Ramos (cell line): ENCODE results near the gene CASR.
"Not testable (repeated sequence)": the region's sequence is repeated elsewhere in the genome, so short reads cannot be mapped to it uniquely, and the experiment has no call there.

ENCODE experiments used
- in situ Hi-C: fragments of 300-500 bp; cut with MboI; formaldehyde crosslinking; loops from one replicate; pipeline ENCODE4 v1.14.3; 2022; ENCODE audit warnings: low sequenced_read_pairs; ENCODE audit not compliant: unreplicated experiment

The CASR gene, protein sequence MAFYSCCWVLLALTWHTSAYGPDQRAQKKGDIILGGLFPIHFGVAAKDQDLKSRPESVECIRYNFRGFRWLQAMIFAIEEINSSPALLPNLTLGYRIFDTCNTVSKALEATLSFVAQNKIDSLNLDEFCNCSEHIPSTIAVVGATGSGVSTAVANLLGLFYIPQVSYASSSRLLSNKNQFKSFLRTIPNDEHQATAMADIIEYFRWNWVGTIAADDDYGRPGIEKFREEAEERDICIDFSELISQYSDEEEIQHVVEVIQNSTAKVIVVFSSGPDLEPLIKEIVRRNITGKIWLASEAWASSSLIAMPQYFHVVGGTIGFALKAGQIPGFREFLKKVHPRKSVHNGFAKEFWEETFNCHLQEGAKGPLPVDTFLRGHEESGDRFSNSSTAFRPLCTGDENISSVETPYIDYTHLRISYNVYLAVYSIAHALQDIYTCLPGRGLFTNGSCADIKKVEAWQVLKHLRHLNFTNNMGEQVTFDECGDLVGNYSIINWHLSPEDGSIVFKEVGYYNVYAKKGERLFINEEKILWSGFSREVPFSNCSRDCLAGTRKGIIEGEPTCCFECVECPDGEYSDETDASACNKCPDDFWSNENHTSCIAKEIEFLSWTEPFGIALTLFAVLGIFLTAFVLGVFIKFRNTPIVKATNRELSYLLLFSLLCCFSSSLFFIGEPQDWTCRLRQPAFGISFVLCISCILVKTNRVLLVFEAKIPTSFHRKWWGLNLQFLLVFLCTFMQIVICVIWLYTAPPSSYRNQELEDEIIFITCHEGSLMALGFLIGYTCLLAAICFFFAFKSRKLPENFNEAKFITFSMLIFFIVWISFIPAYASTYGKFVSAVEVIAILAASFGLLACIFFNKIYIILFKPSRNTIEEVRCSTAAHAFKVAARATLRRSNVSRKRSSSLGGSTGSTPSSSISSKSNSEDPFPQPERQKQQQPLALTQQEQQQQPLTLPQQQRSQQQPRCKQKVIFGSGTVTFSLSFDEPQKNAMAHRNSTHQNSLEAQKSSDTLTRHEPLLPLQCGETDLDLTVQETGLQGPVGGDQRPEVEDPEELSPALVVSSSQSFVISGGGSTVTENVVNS

GRCh38 chr3:122183521-122183892, at the start of gene CASR:
CASR (plus strand) TSS chr3:122183668; CDS start chr3:122254190, 70,522 bp downstream.
- in situ Hi-C loops: no loop called here

DNA sequence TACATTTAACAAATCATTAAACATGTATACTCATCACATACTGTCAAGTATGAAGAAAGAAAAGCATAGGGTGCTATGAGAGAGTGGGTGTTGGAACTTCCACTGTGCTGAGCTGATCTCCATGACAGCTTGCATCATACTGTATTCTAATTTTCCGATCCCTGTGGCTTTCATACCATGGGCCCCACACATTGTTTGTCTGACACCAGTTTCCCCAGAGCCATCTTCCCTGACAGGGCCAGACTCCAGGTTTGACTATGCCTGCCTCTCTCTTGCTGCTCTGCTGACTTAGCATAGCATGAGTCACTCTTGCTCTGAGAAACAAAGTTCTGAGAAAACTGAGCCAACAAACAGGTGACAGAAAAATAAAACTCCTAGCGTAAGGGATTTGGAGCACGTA, 37.0 kb upstream of the CASR start:
- in situ Hi-C loops: no loop called here

GRCh38 chr3:122148941-122149627, 34.4 kb upstream of the CASR start:
- in situ Hi-C loops: no loop called here

- in situ Hi-C loops: no loop called here
Measured at GRCh38 chr3:122151480-122151879, 32.0 kb upstream of the CASR start.

- in situ Hi-C loops: not testable (repeated sequence)
Measured at GRCh38 chr3:122164983-122165382, 18.5 kb upstream of the CASR start.

DNA sequence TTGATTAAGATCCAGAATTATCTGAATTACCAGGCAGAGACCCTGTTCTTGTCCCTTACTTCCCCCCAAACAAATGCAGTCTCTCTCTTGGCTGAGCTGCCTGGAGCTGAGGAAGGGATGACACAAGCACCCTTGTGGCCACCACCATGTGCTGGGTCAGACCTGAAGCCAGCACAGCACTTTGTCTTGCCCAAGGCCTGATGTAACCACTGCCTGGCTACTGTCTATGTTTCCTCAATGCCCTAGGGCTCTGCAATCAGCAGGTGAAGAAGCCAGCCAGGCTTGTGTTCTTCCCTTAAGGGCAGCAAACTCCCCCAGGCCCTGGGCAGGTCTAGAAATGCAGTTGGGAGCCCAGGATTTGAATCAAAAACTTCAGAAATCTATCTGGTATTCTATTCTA, 15.8 kb upstream of the CASR start:
- in situ Hi-C loops: no loop called here

DNA sequence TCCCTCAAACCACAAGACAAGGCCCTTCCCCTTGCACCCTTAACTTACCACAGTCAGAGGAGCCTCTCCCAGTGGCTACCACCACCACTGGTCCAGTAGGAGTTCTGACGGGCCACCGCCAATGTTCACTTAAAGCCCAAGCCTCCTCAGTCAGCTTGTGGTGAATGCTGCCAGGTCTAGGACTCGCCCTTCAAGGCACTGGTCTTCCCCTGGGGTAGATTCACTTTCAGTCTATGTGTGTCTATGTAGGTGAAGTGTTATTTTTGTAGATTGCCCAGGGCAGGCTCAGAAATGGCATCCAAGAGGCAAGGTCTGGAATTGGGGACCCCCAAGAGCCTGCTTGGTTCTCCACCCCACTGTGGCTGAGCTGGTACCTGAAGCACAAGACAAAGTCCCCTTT, 15.4 kb upstream of the CASR start:
- in situ Hi-C loops: no loop called here

GRCh38 chr3:122169911-122170310, 13.6 kb upstream of the CASR start:
- in situ Hi-C loops: no loop called here

DNA sequence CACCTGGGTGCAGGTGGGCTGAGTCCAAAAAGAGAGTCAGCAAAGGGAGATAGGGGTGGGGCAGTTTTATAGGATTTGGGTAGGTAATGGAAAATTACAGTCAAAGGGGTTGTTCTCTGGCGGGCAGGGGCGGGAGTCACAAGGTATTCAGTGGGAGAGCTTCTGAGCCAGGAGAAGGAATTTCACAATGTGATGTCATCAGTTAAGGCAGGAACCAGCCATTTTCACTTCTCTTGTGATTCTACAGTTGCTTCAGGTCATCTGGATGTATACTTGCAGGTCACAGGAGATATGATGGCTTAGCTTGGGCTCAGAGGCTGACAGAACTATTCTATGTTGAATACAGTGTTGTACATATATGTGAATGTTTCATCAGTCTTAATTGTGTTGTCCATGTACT, 12.1 kb upstream of the CASR start:
- in situ Hi-C loops: not testable (repeated sequence)

GRCh38 chr3:122178711-122179110, 4.8 kb upstream of the CASR start:
- in situ Hi-C loops: no loop called here

DNA sequence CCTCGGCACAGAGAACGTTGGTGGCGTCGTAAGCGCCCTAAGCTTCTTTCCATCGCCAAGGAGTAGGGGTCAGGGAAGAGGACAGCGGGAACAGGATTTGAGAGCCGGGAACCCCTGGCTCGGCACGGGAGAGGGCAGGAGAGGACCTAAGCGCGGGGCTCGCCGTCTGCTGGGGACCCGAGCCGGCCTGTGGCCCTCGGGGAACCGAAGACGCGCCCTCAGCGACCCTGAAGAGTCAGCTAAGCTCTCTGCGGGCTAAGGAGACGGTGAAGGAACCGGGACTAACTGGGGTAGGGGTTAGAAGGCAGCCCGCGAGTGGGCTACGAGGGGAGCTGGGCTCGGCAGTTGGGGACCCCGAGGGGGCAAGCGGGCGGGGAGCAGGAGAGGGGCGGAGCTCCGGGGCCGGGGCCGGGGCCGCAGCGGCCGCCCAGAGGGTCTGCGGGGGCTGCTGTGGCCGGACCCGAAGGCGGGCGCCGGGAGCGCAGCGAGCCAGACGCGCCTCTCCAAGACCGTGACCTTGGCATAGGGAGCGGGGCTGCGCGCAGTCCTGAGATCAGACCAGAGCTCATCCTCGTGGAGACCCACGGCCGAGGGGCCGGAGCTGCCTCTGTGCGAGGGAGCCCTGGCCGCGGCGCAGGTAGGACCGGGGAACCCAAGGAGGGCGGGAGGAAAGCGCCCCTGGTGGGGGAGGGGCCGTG, 574 bp downstream of the CASR start:
- in situ Hi-C loops: no loop called here

DNA sequence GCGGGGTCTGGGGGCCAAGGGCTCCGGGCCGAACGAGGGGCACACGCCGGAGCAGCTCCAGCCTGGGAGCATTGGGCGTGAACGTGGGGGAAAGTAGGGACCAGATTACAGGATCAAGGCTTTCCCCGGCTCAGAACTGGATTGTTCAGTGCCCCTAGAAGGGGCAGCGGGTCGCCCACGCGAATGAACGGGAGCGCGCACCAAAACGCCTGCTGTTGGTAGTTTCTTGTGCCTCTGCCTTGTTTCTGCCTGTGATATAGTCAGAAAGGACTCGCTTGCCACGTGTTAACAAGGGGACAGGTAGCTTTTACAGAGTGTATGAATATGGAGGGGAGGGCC, 1.1 kb downstream of the CASR start:
- in situ Hi-C loops: no loop called here

DNA sequence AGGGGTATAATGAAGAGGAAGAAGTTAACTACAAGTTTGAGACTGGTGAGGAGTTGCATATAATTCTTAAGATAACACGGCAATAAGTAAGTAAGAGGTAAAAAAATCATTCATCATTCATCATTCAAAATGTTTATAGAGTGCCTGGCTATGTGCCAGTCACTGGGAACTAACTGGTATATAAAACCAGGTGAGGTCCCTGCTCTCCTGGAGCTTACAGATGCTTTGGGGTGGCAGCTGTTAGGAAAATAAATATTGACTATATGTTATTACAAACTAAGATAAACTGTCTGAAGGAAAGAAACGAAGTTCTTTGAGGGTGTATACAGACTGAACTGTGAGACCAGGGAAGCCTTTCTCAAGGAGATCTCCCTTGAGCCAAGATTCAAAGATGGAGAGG, 2.9 kb downstream of the CASR start:
- in situ Hi-C loops: no loop called here

DNA sequence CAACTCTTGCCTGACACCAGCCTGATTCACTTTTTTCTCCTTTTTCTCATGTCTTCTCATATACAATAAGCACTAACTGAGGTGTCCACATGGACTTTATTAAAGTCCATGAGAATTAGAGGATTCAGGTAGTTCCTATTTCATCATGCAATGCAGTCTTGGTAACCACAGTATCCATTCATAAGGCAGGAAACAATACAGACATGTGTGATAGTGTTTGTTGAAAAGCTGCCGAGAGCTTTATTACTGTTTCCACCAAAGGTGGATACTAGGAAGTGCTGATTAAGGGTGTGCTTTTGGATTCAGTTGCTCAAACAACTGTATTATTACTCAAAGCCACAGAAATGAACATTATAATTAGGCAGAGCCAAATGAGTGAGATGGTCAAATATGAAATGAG, 5.3 kb downstream of the CASR start:
- in situ Hi-C loops: no loop called here

- in situ Hi-C loops: no loop called here
Measured at GRCh38 chr3:122189357-122189756, 5.9 kb downstream of the CASR start.

DNA sequence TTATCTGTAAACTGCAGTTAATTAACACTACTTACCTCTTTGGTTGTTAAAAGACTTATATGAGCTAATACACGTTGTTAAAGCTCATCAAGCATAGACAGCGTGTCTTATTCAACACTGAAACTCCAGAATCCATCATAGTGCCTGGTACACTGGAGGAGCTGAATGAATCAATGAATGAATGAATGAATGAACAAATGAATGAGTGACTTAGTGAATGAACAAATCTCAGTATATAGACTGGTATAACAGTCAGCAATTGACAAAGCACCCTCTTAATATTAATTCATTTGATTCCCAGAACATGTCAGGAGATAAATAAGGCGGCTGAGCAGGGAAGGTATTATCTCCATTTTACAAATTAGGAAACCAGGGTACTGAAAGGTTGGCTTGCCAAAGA, 7.1 kb downstream of the CASR start:
- in situ Hi-C loops: no loop called here

- in situ Hi-C loops: no loop called here
Measured at GRCh38 chr3:122198966-122199365, 15.5 kb downstream of the CASR start.

DNA sequence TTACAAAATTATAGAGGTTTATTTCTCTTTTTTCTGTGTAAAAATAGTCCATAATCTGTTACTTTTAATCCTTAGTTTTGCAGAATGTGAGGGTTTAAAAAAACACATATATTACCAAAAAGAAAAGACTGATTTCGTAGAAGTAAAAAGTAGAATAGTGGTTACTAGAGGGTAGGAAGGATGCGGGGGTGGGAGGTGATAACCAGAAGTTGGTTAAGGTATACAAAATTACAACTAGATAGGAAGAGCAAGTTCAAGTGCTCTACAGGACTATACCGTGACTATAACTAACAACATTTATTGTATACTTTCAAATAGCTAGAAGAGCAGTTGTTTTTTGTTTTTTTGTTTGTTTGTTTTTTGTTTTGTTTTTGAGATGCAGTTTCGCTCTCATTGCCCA, 16.1 kb downstream of the CASR start:
- in situ Hi-C loops: no loop called here

GRCh38 chr3:122200661-122201060, 17.2 kb downstream of the CASR start:
- in situ Hi-C loops: no loop called here

DNA sequence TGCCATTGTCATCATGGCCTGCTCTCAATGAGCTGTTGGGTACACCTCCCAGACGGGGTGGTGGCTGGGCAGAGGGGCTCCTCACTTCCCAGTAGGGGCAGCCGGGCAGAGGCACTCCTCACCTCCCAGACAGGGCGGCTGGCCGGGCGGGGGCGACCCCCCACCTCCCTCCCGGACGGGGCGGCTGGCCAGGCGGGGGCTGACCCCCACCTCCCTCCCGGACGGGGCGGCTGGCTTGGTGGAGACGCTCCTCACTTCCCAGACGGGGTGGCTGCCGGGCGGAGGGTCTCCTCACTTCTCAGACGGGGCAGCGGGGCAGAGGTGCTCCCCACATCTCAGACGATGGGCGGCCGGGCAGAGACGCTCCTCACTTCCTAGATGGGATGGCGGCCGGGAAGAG, 18.0 kb downstream of the CASR start:
- in situ Hi-C loops: not testable (repeated sequence)
